ENCODE data around the gene USP22. TPM values are rescaled to one million over a fixed set of nuclear protein-coding genes. Genes with fewer than 3 reads are reported as not detected.

USP22 gene
- total RNA-seq, 6 experiments from 2014 or later: 215 to 270 (median 241) TPM

GRCh38 chr17:20965492-20965891 is 77.3 kb downstream of the USP22 start:
- Mint-ChIP-seq H3K27ac (no peak overlapping the region), H3K27me3 (ENCODE audit: insufficient read depth) (peaks cover 38% of the 10 kb centered on the region), H3K4me3 (no peak overlapping the region), H3K4me1 (ENCODE audit: low read depth) (peaks cover 6% of the 10 kb centered on the region), H3K36me3 (ENCODE audit: low read depth) (no peaks in the 10 kb centered on the region), H3K9me3 (no peaks in the 10 kb centered on the region)
- no peak for DNase-seq
- no peak for TF ChIP-seq CTCF (IDR thresholded peaks at IDR 0.05)

GRCh38 chr17:20961586-20961985 is 81.2 kb downstream of the USP22 start:
- Mint-ChIP-seq H3K27ac (no peak overlapping the region), H3K36me3 (ENCODE audit: low read depth) (no peaks in the 10 kb centered on the region), H3K4me1 (ENCODE audit: low read depth) (peaks cover 6% of the 10 kb centered on the region)

GRCh38 chr17:20960871-20961270 is 81.9 kb downstream of the USP22 start:
- TF ChIP-seq CTCF (IDR thresholded peaks at IDR 0.05): no peak
- Mint-ChIP-seq H3K27ac (no peak overlapping the region), H3K27me3 (ENCODE audit: insufficient read depth) (peaks cover 38% of the 10 kb centered on the region), H3K9me3 (no peaks in the 10 kb centered on the region), H3K4me3 (no peak overlapping the region), H3K36me3 (ENCODE audit: low read depth) (no peaks in the 10 kb centered on the region), H3K4me1 (ENCODE audit: low read depth) (peaks cover 6% of the 10 kb centered on the region)
- no peak for DNase-seq

More at GRCh38 chr17:20961586-20961985, 81.2 kb downstream of the USP22 start:
- Mint-ChIP-seq H3K27me3 (ENCODE audit: insufficient read depth) (peaks cover 39% of the 10 kb centered on the region), H3K9me3 (no peaks in the 10 kb centered on the region), H3K4me3 (no peak overlapping the region)
- no peak for DNase-seq
- no peak for TF ChIP-seq CTCF (IDR thresholded peaks at IDR 0.05)

GRCh38 chr17:20955427-20956323 is 87.1 kb downstream of the USP22 start:
- Mint-ChIP-seq H3K9me3 (no peaks in the 10 kb centered on the region), H3K4me3 (no peak overlapping the region), H3K36me3 (ENCODE audit: low read depth) (no peaks in the 10 kb centered on the region), H3K27ac (no peak overlapping the region), H3K4me1 (ENCODE audit: low read depth) (no peaks in the 10 kb centered on the region), H3K27me3 (ENCODE audit: insufficient read depth) (peaks cover 32% of the 10 kb centered on the region)
- DNase-seq: no peak
- no peak for TF ChIP-seq CTCF (IDR thresholded peaks at IDR 0.05)

GRCh38 chr17:20954794-20955193 is 88.0 kb downstream of the USP22 start:
- Mint-ChIP-seq H3K27me3 (ENCODE audit: insufficient read depth) (peaks cover 40% of the 10 kb centered on the region), H3K4me3 (no peak overlapping the region), H3K36me3 (ENCODE audit: low read depth) (no peaks in the 10 kb centered on the region), H3K9me3 (no peaks in the 10 kb centered on the region), H3K27ac (no peak overlapping the region), H3K4me1 (ENCODE audit: low read depth) (no peaks in the 10 kb centered on the region)
- no peak for TF ChIP-seq CTCF (IDR thresholded peaks at IDR 0.05)
- DNase-seq: no peak
